Effector memory CD8-positive, alpha-beta T cell (primary cell): ENCODE results near the gene ATAD2B.
A peak's percentile ranks its signal among the peaks of the same experiment; 100 is the strongest.

ENCODE experiments used
- ATAC-seq: fragments of 150-1000 bp; cut with Tn5 transposase; replicated peaks from 2 replicates; pipeline ENCODE4 v1.10.0; 2021; ENCODE audit warnings: mild to moderate bottlenecking, moderate library complexity
- DNase-seq, 3 experiments: peaks; one replicate each; pipeline ENCODE4 v3.0.0; 2021
- H3K27ac Mint-ChIP-seq, 2 donors: one replicate each; pipeline ENCODE4 v1.8.0; 2022; ENCODE audit warnings: mild to moderate bottlenecking in 2 of 2, mixed read lengths in 2 of 2, moderate library complexity in 2 of 2
- H3K27me3 Mint-ChIP-seq, 2 donors: one replicate each; pipeline ENCODE4 v1.8.0; 2022; ENCODE audit warnings: mixed read lengths in 2 of 2
- H3K36me3 Mint-ChIP-seq: one replicate; pipeline ENCODE4 v1.8.0; 2022; ENCODE audit warnings: mild to moderate bottlenecking, moderate library complexity, mixed read lengths; ENCODE audit not compliant: insufficient read depth
- H3K4me1 Mint-ChIP-seq, 2 donors: one replicate each; pipeline ENCODE4 v1.8.0; 2022; ENCODE audit warnings: low read depth in 2 of 2, mixed read lengths in 2 of 2
- H3K4me3 Mint-ChIP-seq, 2 donors: one replicate each; pipeline ENCODE4 v1.8.0; 2022; ENCODE audit warnings: mild to moderate bottlenecking in 2 of 2, mixed read lengths in 2 of 2, moderate library complexity in 2 of 2
- H3K9me3 Mint-ChIP-seq, 2 donors: one replicate each; pipeline ENCODE4 v1.8.0; 2022; ENCODE audit warnings: mixed read lengths in 2 of 2

The ATAD2B gene

GRCh38 chr2:23824777-23825212 is 102.1 kb downstream of the ATAD2B start:
- H3K27ac Mint-ChIP-seq, result no peak overlapping the region
- ATAC-seq, result peak; percentile 66

GRCh38 chr2:23823863-23824262 is 103.1 kb downstream of the ATAD2B start:
- ATAC-seq (no peak), DNase-seq (no peak)
- no peak overlapping the region for H3K4me3 Mint-ChIP-seq
- peaks cover 41% of the 10 kb centered on the region for H3K36me3 Mint-ChIP-seq
- H3K27me3 Mint-ChIP-seq, result no peaks in the 10 kb centered on the region
- no peak overlapping the region for H3K27ac Mint-ChIP-seq
- H3K4me1 Mint-ChIP-seq, result peaks cover 0 to 3% of the 10 kb centered on the region in 2 donors
- no peaks in the 10 kb centered on the region for H3K9me3 Mint-ChIP-seq

More at GRCh38 chr2:23824777-23825212, 102.1 kb downstream of the ATAD2B start:
- Mint-ChIP-seq H3K9me3 (no peaks in the 10 kb centered on the region), H3K27me3 (no peaks in the 10 kb centered on the region), H3K4me3 (no peak overlapping the region), H3K36me3 (peaks cover 43% of the 10 kb centered on the region), H3K4me1 (peaks cover 0 to 3% of the 10 kb centered on the region in 2 donors)
- DNase-seq, result peak; percentile 46 to 54 (median 49)

DNA sequence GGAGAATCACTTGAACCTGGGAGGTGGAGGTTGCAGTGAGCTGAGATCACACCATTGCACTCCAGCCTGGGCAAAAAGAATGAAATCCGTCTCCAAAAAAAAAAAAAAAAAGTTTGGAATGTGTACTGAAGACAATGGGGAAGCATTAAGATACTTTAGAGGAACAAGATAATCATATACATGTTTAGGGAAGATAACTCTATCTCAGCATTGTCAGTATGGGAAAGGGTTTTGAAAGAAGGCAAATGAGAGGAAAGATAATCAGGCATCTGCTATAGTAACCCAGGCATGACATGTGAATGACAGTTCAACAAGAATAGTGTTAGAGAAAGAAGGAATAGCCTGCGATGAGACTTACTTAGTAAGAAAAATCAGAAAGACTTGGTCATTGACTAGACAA is 112.0 kb downstream of the ATAD2B start:
- no peak for DNase-seq
- Mint-ChIP-seq H3K4me3 (no peak overlapping the region), H3K27me3 (no peaks in the 10 kb centered on the region), H3K4me1 (peaks cover 0 to 2% of the 10 kb centered on the region in 2 donors), H3K36me3 (peaks cover 33% of the 10 kb centered on the region), H3K9me3 (no peaks in the 10 kb centered on the region), H3K27ac (no peak overlapping the region)
- no peak for ATAC-seq

- Mint-ChIP-seq H3K9me3 (no peaks in the 10 kb centered on the region), H3K27me3 (no peaks in the 10 kb centered on the region), H3K27ac (no peak overlapping the region), H3K4me3 (no peak overlapping the region), H3K4me1 (peaks cover 0 to 2% of the 10 kb centered on the region in 2 donors), H3K36me3 (peaks cover 29% of the 10 kb centered on the region)
- DNase-seq (no peak), ATAC-seq (no peak)
Observed at GRCh38 chr2:23813438-23813837, 113.5 kb downstream of the ATAD2B start.

GRCh38 chr2:23809150-23809549 is 117.8 kb downstream of the ATAD2B start:
- H3K27ac Mint-ChIP-seq, result no peak overlapping the region
- ATAC-seq, result no peak

DNA sequence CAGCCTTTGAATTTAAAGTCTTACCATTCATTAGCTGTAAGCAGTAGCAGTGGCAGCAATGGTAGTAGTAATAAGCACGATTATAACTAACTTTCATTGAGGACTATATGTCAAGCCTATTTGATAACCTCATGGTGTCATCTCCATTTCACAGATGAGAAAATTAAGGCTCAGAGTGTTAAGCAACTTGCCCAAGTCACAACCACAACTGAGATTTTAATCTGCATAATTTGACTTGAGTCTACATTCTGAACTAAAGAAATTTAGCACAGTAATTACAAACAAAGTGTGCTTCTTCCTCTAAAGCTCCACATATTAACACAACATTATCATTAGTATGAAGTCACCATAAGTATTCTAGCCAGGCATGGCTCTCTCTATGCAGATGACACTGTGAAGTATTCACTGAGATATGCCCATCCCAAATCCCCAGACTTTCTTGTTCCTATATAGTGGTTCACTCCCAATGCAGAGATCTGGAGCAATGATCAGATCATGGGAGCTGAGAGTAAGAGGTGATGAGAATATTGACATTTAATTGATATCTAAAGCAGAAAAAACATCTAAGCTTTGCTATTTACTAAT is 120.2 kb downstream of the ATAD2B start:
- Mint-ChIP-seq H3K27me3 (no peaks in the 10 kb centered on the region), H3K27ac (no peak overlapping the region), H3K9me3 (no peaks in the 10 kb centered on the region), H3K4me1 (no peaks in the 10 kb centered on the region), H3K36me3 (peaks cover 31% of the 10 kb centered on the region), H3K4me3 (no peak overlapping the region)
- ATAC-seq, result no peak
- DNase-seq, result no peak

More at GRCh38 chr2:23809150-23809549, 117.8 kb downstream of the ATAD2B start:
- Mint-ChIP-seq H3K4me3 (no peak overlapping the region), H3K4me1 (no peaks in the 10 kb centered on the region), H3K36me3 (peaks cover 44% of the 10 kb centered on the region), H3K9me3 (no peaks in the 10 kb centered on the region), H3K27me3 (no peaks in the 10 kb centered on the region)
- DNase-seq, result no peak

GRCh38 chr2:23806201-23806600 is 120.7 kb downstream of the ATAD2B start:
- DNase-seq (no peak), ATAC-seq (no peak)
- Mint-ChIP-seq H3K27me3 (no peaks in the 10 kb centered on the region), H3K4me1 (no peaks in the 10 kb centered on the region), H3K27ac (no peak overlapping the region), H3K9me3 (no peaks in the 10 kb centered on the region), H3K36me3 (peaks cover 31% of the 10 kb centered on the region), H3K4me3 (no peak overlapping the region)

- Mint-ChIP-seq H3K4me3 (no peak overlapping the region), H3K27ac (peak overlapping the region in 1 of 2 donors; percentile 44), H3K9me3 (no peaks in the 10 kb centered on the region), H3K36me3 (peaks cover 35% of the 10 kb centered on the region), H3K27me3 (no peaks in the 10 kb centered on the region), H3K4me1 (no peaks in the 10 kb centered on the region)
- ATAC-seq (no peak), DNase-seq (no peak)
Observed at GRCh38 chr2:23803965-23804542, 122.9 kb downstream of the ATAD2B start.

DNA sequence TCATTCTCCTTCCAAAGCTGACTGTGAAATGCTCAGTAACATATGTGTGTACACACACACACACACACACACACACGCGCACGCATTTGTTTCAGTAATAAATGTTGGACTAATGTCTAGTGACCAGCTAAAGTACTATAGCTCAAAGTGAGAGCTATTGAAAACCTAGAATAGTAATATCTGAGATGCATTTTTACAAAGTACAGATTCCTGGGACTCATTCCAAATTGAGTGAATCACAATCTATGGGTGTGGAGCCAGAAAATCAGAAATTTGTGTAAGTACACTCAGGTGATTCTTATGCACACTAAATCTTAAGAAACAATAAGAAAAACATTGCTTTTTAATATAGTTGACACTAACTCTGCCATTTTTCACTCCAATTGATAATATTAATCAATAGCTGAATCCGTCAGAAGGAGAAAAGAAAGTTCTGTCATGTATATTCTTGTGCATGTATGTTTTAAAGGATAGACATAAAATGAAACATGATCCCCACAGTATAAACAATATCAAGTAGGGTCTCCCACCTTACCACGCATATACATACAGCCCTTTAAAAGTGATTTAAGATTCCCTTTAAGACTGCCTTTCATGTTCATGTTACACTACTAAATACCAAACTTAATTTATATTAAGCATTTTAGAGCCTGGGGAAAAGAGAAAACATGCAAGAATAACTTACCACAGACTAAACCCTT is 123.5 kb downstream of the ATAD2B start:
- Mint-ChIP-seq H3K4me1 (no peaks in the 10 kb centered on the region), H3K36me3 (peaks cover 42% of the 10 kb centered on the region), H3K4me3 (no peak overlapping the region), H3K27ac (peak overlapping the region in 1 of 2 donors; percentile 44), H3K27me3 (no peaks in the 10 kb centered on the region), H3K9me3 (no peaks in the 10 kb centered on the region)
- ATAC-seq, result no peak
- no peak for DNase-seq

GRCh38 chr2:23801396-23801795 is 125.5 kb downstream of the ATAD2B start:
- Mint-ChIP-seq H3K9me3 (no peaks in the 10 kb centered on the region), H3K36me3 (peaks cover 45% of the 10 kb centered on the region), H3K27ac (peak overlapping the region in 1 of 2 donors; percentile 35), H3K27me3 (no peaks in the 10 kb centered on the region), H3K4me1 (no peaks in the 10 kb centered on the region), H3K4me3 (no peak overlapping the region)
- no peak for DNase-seq
- ATAC-seq, result no peak

DNA sequence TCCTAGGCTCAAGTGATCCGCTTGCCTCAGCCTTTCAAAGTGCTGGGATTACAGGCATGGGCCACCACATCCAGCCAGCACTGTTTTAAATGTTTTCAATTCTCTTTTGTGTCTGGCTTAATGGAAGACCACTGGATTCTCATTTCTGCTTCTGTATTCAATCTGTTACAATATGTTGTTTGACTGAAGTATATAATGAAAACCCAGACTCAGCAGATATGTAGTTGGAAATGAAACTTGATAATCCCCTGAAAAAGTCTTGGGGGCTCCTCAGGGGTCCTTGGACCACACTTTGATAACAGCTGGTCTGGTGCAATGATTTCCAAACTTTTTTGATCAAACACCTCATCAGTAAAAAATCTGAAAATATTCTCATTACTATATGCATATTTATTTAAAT is 132.7 kb downstream of the ATAD2B start:
- DNase-seq, result no peak
- Mint-ChIP-seq H3K4me3 (no peak overlapping the region), H3K27ac (no peak overlapping the region), H3K27me3 (no peaks in the 10 kb centered on the region), H3K4me1 (peaks cover 2% of the 10 kb centered on the region in 2 donors), H3K36me3 (peaks cover 25% of the 10 kb centered on the region), H3K9me3 (no peaks in the 10 kb centered on the region)
- ATAC-seq, result no peak

GRCh38 chr2:23793476-23793875 is 133.4 kb downstream of the ATAD2B start:
- DNase-seq, result no peak
- no peak for ATAC-seq

GRCh38 chr2:23791030-23791429 is 135.9 kb downstream of the ATAD2B start:
- ATAC-seq, result no peak
- Mint-ChIP-seq H3K36me3 (peaks cover 20% of the 10 kb centered on the region), H3K27me3 (no peaks in the 10 kb centered on the region), H3K4me1 (peaks cover 19 to 20% of the 10 kb centered on the region in 2 donors), H3K27ac (peak overlapping the region in 1 of 2 donors; percentile 1), H3K9me3 (no peaks in the 10 kb centered on the region), H3K4me3 (no peak overlapping the region)
- no peak for DNase-seq

More at GRCh38 chr2:23793476-23793875, 133.4 kb downstream of the ATAD2B start:
- Mint-ChIP-seq H3K4me1 (peaks cover 9 to 10% of the 10 kb centered on the region in 2 donors), H3K27me3 (no peaks in the 10 kb centered on the region), H3K36me3 (peaks cover 17% of the 10 kb centered on the region), H3K27ac (no peak overlapping the region), H3K9me3 (no peaks in the 10 kb centered on the region), H3K4me3 (no peak overlapping the region)

- H3K9me3 Mint-ChIP-seq, result no peaks in the 10 kb centered on the region
- ATAC-seq (no peak), DNase-seq (no peak)
- H3K4me1 Mint-ChIP-seq, result peaks cover 19 to 20% of the 10 kb centered on the region in 2 donors
- H3K27me3 Mint-ChIP-seq, result no peaks in the 10 kb centered on the region
- H3K4me3 Mint-ChIP-seq, result no peak overlapping the region
- H3K27ac Mint-ChIP-seq, result peak overlapping the region in 1 of 2 donors; percentile 47
- peaks cover 36% of the 10 kb centered on the region for H3K36me3 Mint-ChIP-seq
Observed at GRCh38 chr2:23789012-23789411, 137.9 kb downstream of the ATAD2B start.
